SK-N-SH treated with all-trans-retinoic acid at 6 μM for 48 hours (cell line): Measurements from ENCODE around the gene GSC2.

Experiments used
- ATAC-seq: fragments of 200-7000 bp; cut with Tn5 transposase; 3 replicates; pipeline ENCODE4 v1.9.1; 2020; ENCODE audit warnings: mild to moderate bottlenecking, moderate library complexity
- ARNTL ChIP-seq: fragments of 450-650 bp; formaldehyde crosslinking; IDR thresholded peaks from 2 replicates; pipeline ENCODE4 v1.5.0; 2020; ENCODE audit warnings: low read depth, mild to moderate bottlenecking, moderate library complexity, borderline replicate concordance
- BACH2 ChIP-seq: fragments of 250-450 bp; sonication (Bioruptor Pico); IDR thresholded peaks from 2 replicates; pipeline ENCODE4 v1.9.0; 2021; ENCODE audit warnings: mild to moderate bottlenecking, borderline replicate concordance
- CSDC2 ChIP-seq: fragments of 250-450 bp; sonication (Bioruptor Pico); IDR thresholded peaks from 2 replicates; pipeline ENCODE4 v1.5.0; 2020; ENCODE audit warnings: mild to moderate bottlenecking, moderate library complexity
- ESRRG ChIP-seq: fragments of 250-450 bp; sonication (Bioruptor Pico); IDR thresholded peaks from 2 replicates; pipeline ENCODE4 v1.6.1; 2021; ENCODE audit warnings: mild to moderate bottlenecking
- ISL1 ChIP-seq: fragments of 250-450 bp; sonication (Bioruptor Pico); IDR thresholded peaks from 2 replicates; pipeline ENCODE4 v2.1.2; 2022; ENCODE audit warnings: mild to moderate bottlenecking, moderate library complexity
- PATZ1 ChIP-seq: fragments of 250-450 bp; sonication (Bioruptor Pico); IDR thresholded peaks from 2 replicates; pipeline ENCODE4 v1.8.0; 2020; ENCODE audit warnings: mild to moderate bottlenecking, moderate library complexity, borderline replicate concordance
- PPARA ChIP-seq: fragments of 250-450 bp; sonication (Bioruptor Pico); IDR thresholded peaks from 2 replicates; pipeline ENCODE4 v1.5.0; 2020; ENCODE audit warnings: mild to moderate bottlenecking, borderline replicate concordance
- RARB ChIP-seq: fragments of 250-450 bp; sonication (Bioruptor Pico); IDR thresholded peaks from 2 replicates; pipeline ENCODE4 v1.8.0; 2021; ENCODE audit warnings: mild to moderate bottlenecking, moderate library complexity
- TCF4 ChIP-seq: fragments of 250-450 bp; sonication (Bioruptor Pico); IDR thresholded peaks from 2 replicates; pipeline ENCODE4 v1.8.0; 2021; ENCODE audit warnings: mild to moderate bottlenecking, moderate library complexity, borderline replicate concordance
- TOX ChIP-seq: fragments of 250-450 bp; sonication (Bioruptor Pico); IDR thresholded peaks from 2 replicates; pipeline ENCODE4 v1.8.0; 2021; ENCODE audit warnings: mild to moderate bottlenecking, moderate library complexity, borderline replicate concordance
- ZFP3 ChIP-seq: fragments of 250-450 bp; sonication (Bioruptor Pico); IDR thresholded peaks from 2 replicates; pipeline ENCODE4 v1.5.0; 2020; ENCODE audit warnings: mild to moderate bottlenecking, moderate library complexity
- ZFP30 ChIP-seq: fragments of 450-650 bp; formaldehyde crosslinking; IDR thresholded peaks from 2 replicates; pipeline ENCODE4 v1.5.0; 2022; ENCODE audit warnings: mild to moderate bottlenecking, moderate library complexity
- ZNF565 ChIP-seq: fragments of 450-650 bp; formaldehyde crosslinking; conservative IDR thresholded peaks from 2 replicates; pipeline ENCODE4 v1.5.0; 2020; ENCODE audit warnings: low read depth, mild to moderate bottlenecking, moderate library complexity
- ZNF70 ChIP-seq: fragments of 450-650 bp; formaldehyde crosslinking; IDR thresholded peaks from 2 replicates; pipeline ENCODE4 v1.5.0; 2020; ENCODE audit warnings: mild to moderate bottlenecking, moderate library complexity
- ZNF8 ChIP-seq: fragments of 450-650 bp; formaldehyde crosslinking; IDR thresholded peaks from 2 replicates; pipeline ENCODE4 v1.5.0; 2020; ENCODE audit warnings: mild to moderate bottlenecking, moderate library complexity
- TF ChIP-seq, protein P1 (sequence below): fragments of 250-450 bp; sonication (Bioruptor Pico); IDR thresholded peaks from 2 replicates; pipeline ENCODE4 v1.8.0; 2021; ENCODE audit warnings: low read depth, mild to moderate bottlenecking, moderate library complexity, borderline replicate concordance
- TF ChIP-seq, protein P2 (sequence below): fragments of 250-450 bp; sonication (Bioruptor Pico); IDR thresholded peaks from 2 replicates; pipeline ENCODE4 v1.5.1; 2021; ENCODE audit warnings: mild to moderate bottlenecking, moderate library complexity
- TF ChIP-seq, protein P3 (sequence below): fragments of 250-450 bp; sonication (Bioruptor Pico); IDR thresholded peaks from 2 replicates; pipeline ENCODE4 v1.5.0; 2020; ENCODE audit warnings: mild to moderate bottlenecking, moderate library complexity

GSC2 gene

DNA sequence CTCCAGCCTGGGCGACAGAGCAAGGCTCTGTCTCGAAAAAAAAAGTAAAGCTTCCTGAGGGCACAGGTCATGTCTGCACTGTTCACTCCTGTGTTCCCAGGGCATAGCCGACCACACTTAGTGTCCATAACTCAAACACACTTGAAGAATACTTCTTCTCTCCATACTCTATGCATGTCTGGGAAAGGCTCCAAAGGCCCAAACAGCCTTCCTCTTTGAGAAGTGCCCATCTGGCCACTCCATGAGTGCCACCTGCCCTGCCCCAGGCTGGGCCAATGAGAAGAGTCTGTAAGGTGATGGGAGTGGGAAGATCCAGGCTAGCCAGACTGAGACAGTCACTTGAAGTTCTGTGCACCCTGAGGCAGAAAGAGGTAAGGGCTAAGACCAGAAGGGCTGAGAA, 52.6 kb downstream of the GSC2 start:
- no peak for ATAC-seq
- no peak for TF ChIP-seq ZNF8 (CRISPR knock-in tag)
- TF ChIP-seq ARNTL = no peak
- TF ChIP-seq TCF4 (CRISPR knock-in tag) = no peak
- TF ChIP-seq, protein P1, sequence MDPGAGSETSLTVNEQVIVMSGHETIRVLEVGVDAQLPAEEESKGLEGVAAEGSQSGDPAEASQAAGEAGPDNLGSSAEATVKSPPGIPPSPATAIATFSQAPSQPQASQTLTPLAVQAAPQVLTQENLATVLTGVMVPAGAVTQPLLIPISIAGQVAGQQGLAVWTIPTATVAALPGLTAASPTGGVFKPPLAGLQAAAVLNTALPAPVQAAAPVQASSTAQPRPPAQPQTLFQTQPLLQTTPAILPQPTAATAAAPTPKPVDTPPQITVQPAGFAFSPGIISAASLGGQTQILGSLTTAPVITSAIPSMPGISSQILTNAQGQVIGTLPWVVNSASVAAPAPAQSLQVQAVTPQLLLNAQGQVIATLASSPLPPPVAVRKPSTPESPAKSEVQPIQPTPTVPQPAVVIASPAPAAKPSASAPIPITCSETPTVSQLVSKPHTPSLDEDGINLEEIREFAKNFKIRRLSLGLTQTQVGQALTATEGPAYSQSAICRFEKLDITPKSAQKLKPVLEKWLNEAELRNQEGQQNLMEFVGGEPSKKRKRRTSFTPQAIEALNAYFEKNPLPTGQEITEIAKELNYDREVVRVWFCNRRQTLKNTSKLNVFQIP (CRISPR knock-in tag) = no peak
- TF ChIP-seq TOX (CRISPR knock-in tag) = no peak
- TF ChIP-seq ZNF565 = no peak
- TF ChIP-seq, protein P2, sequence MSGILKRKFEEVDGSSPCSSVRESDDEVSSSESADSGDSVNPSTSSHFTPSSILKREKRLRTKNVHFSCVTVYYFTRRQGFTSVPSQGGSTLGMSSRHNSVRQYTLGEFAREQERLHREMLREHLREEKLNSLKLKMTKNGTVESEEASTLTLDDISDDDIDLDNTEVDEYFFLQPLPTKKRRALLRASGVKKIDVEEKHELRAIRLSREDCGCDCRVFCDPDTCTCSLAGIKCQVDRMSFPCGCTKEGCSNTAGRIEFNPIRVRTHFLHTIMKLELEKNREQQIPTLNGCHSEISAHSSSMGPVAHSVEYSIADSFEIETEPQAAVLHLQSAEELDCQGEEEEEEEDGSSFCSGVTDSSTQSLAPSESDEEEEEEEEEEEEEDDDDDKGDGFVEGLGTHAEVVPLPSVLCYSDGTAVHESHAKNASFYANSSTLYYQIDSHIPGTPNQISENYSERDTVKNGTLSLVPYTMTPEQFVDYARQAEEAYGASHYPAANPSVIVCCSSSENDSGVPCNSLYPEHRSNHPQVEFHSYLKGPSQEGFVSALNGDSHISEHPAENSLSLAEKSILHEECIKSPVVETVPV = no peak
- no peak for TF ChIP-seq ZNF70
- no peak for TF ChIP-seq ESRRG (CRISPR knock-in tag)
- TF ChIP-seq, protein P3, sequence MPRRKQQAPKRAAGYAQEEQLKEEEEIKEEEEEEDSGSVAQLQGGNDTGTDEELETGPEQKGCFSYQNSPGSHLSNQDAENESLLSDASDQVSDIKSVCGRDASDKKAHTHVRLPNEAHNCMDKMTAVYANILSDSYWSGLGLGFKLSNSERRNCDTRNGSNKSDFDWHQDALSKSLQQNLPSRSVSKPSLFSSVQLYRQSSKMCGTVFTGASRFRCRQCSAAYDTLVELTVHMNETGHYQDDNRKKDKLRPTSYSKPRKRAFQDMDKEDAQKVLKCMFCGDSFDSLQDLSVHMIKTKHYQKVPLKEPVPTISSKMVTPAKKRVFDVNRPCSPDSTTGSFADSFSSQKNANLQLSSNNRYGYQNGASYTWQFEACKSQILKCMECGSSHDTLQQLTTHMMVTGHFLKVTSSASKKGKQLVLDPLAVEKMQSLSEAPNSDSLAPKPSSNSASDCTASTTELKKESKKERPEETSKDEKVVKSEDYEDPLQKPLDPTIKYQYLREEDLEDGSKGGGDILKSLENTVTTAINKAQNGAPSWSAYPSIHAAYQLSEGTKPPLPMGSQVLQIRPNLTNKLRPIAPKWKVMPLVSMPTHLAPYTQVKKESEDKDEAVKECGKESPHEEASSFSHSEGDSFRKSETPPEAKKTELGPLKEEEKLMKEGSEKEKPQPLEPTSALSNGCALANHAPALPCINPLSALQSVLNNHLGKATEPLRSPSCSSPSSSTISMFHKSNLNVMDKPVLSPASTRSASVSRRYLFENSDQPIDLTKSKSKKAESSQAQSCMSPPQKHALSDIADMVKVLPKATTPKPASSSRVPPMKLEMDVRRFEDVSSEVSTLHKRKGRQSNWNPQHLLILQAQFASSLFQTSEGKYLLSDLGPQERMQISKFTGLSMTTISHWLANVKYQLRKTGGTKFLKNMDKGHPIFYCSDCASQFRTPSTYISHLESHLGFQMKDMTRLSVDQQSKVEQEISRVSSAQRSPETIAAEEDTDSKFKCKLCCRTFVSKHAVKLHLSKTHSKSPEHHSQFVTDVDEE (CRISPR knock-in tag) = no peak
- TF ChIP-seq ZFP3 = no peak
- no peak for TF ChIP-seq CSDC2 (CRISPR knock-in tag)
- no peak for TF ChIP-seq RARB
- TF ChIP-seq ZFP30 (CRISPR knock-in tag) = no peak
- no peak for TF ChIP-seq BACH2 (CRISPR knock-in tag)
- no peak for TF ChIP-seq PATZ1 (CRISPR knock-in tag)
- TF ChIP-seq ISL1 (CRISPR knock-in tag) = no peak
- no peak for TF ChIP-seq PPARA (CRISPR knock-in tag)
